K562 (cell line): ENCODE data around the gene IL34. TPM values are rescaled to one million over a fixed set of nuclear protein-coding genes. Genes with fewer than 3 reads are reported as not detected.
A peak's percentile ranks its signal among the peaks of the same experiment; 100 is the strongest.

Experiments used
- ATAC-seq: fragments of 200-7000 bp; cut with Tn5 transposase; 3 replicates; pipeline ENCODE4 v1.9.1; 2020; ENCODE audit warnings: moderate library complexity
- BruUV-seq: library from RNA; stranded (reverse); fragments of 400-500 nt; replicated peaks from 2 replicates; lab custom pipeline; 2021; lab: Mats Ljungman, UMichigan
- CTCF ChIA-PET: fragments of 300-600 bp; formaldehyde crosslinking; extraction: SDS; loops from one replicate; lab custom pipeline; 2021; ENCODE audit warnings: low intra/inter-chr PET ratio; lab: Yijun Ruan, JAX
- POLR2A ChIA-PET: fragments of 300-600, 350-650 bp; sonication (Branson Sonifier 250); formaldehyde crosslinking; extraction: SDS; loops from one replicate; lab custom pipeline; 2021; ENCODE audit warnings: antibody characterized with exemption, inconsistent platforms; lab: Yijun Ruan, JAX
- DNase-seq, 4 experiments: peaks; one replicate each; pipeline versions ENCODE4 v3.0.0 to v3.0.0-alpha.2; 2011 to 2018; ENCODE audit warnings: low spot score in 3 of 4, mixed read lengths in 3 of 4; ENCODE audit errors: extremely low read depth in 1 of 4
- FAIRE-seq: peaks from 2 replicates; lab custom pipeline; 2011; peaks lifted over from hg19 to GRCh38; lab: Jason Lieb, UNC
- H2AFZ ChIP-seq: 2 replicates; pipeline ENCODE4 v1.6.0; 2011; ENCODE audit warnings: low read depth, low read length, control low read depth, inconsistent platforms
- H3K27ac ChIP-seq: fragments of 200-600 bp; 3 replicates; pipeline ENCODE4 v1.8.0; 2011; ENCODE audit warnings: low read depth, mild to moderate bottlenecking, control low read depth, inconsistent platforms, low read length, moderate library complexity, mixed read lengths; ENCODE audit errors: extremely low read depth
- H3K27me3 ChIP-seq, 2 experiments: fragments of 300-600 bp in 1 of 2; 2 replicates in 1 of 2; 3 replicates in 1 of 2; pipeline versions ENCODE4 v1.6.0 to v1.8.0; 2011; ENCODE audit warnings: inconsistent platforms in 2 of 2, low read length in 2 of 2, mild to moderate bottlenecking in 1 of 2, mixed read lengths in 1 of 2, moderate library complexity in 1 of 2; ENCODE audit not compliant: control insufficient read depth in 2 of 2, insufficient read depth in 2 of 2
- H3K36me3 ChIP-seq: fragments of 300-600 bp; 3 replicates; pipeline ENCODE4 v1.8.0; 2011; ENCODE audit warnings: mild to moderate bottlenecking, low read length, inconsistent platforms; ENCODE audit not compliant: control insufficient read depth, insufficient read depth
- H3K4me1 ChIP-seq, 2 experiments: fragments of 200-600 bp in 1 of 2; replicated peaks in 1 of 2; 2 replicates in 1 of 2; 3 replicates in 1 of 2; pipeline versions ENCODE4 v1.5.1 to v1.8.0; 2011; ENCODE audit warnings: inconsistent platforms in 2 of 2, low read length in 2 of 2, mild to moderate bottlenecking in 1 of 2, mixed read lengths in 1 of 2, moderate library complexity in 1 of 2; ENCODE audit not compliant: control insufficient read depth in 2 of 2, insufficient read depth in 2 of 2
- H3K4me2 ChIP-seq: 2 replicates; pipeline ENCODE4 v1.6.1; 2011; ENCODE audit warnings: low read length, control low read depth, inconsistent platforms, mixed read lengths; ENCODE audit not compliant: insufficient read depth
- H3K4me3 ChIP-seq: fragments of 200-600 bp; sonication (generic), shearing (Covaris generic); 2 replicates; pipeline ENCODE4 v1.5.1; 2016; ENCODE audit warnings: control low read depth, inconsistent platforms
- H3K79me2 ChIP-seq: fragments of 200-600 bp; 3 replicates; pipeline ENCODE4 v1.8.0; 2011; ENCODE audit warnings: low read length, inconsistent platforms; ENCODE audit not compliant: control insufficient read depth, insufficient read depth
- H3K9ac ChIP-seq, 2 experiments: 2 replicates each; pipeline versions ENCODE4 v1.6.0 to v1.6.1; 2011; ENCODE audit warnings: low read depth in 2 of 2, low read length in 2 of 2, control low read depth in 1 of 2, inconsistent platforms in 1 of 2, mild to moderate bottlenecking in 1 of 2, mixed read lengths in 1 of 2; ENCODE audit not compliant: insufficient read depth in 1 of 2
- H3K9me1 ChIP-seq: one replicate; pipeline ENCODE4 v1.6.0; 2011; ENCODE audit warnings: inconsistent platforms, mild to moderate bottlenecking, low read length, moderate library complexity; ENCODE audit not compliant: control insufficient read depth, insufficient read depth
- H3K9me3 ChIP-seq: replicated peaks from 2 replicates; pipeline ENCODE4 v1.5.1; 2011; ENCODE audit warnings: low read depth, low read length, inconsistent platforms; ENCODE audit not compliant: control insufficient read depth, insufficient read depth
- H4K20me1 ChIP-seq: replicated peaks from 2 replicates; pipeline ENCODE4 v1.6.1; 2011; ENCODE audit warnings: low read length, inconsistent platforms, mixed read lengths; ENCODE audit not compliant: control insufficient read depth, insufficient read depth
- POLR2G ChIP-seq: fragments of 200-400 bp; formaldehyde crosslinking; IDR thresholded peaks from 2 replicates; pipeline ENCODE4 v1.6.1; 2017; ENCODE audit warnings: low read depth, mild to moderate bottlenecking, antibody characterized with exemption, low read length, moderate library complexity
- RBFOX2 ChIP-seq: fragments of 200-400 bp; formaldehyde crosslinking; IDR thresholded peaks from 2 replicates; pipeline ENCODE4 v1.6.1; 2017; ENCODE audit warnings: low read depth, mild to moderate bottlenecking, low read length, moderate library complexity
- ZNF778 ChIP-seq: fragments of 450-650 bp; formaldehyde crosslinking; IDR thresholded peaks from 2 replicates; pipeline ENCODE4 v1.4.0; 2020; ENCODE audit warnings: mild to moderate bottlenecking, moderate library complexity
- WGBS: fragments of 100-300 bp; shearing (Covaris generic); methylation state at CpG from one replicate; pipeline ENCODE4 v1.1.6; 2016; ENCODE audit warnings: low coverage, mixed read lengths; ENCODE audit not compliant: insufficient coverage; ENCODE audit errors: missing lambda C conversion rate; 5-methylcytosine and 5-hydroxymethylcytosine counted together
- in situ Hi-C: fragments of 300-500 bp; cut with MboI; formaldehyde crosslinking; loops from 4 replicates; pipeline ENCODE4 v1.15.0; 2018; ENCODE audit warnings: inconsistent platforms, mixed read lengths
- intact Hi-C: fragments of 100-400 bp; cut with micrococcal nuclease; formaldehyde crosslinking; loops from 2 replicates; pipeline ENCODE4 v1.14.2; 2022
- polyA plus RNA-seq, 8 experiments: library from polyadenylated mRNA; depleted of rRNA in 4 of 8; stranded (reverse) in 5 of 8; unstranded in 3 of 8; fragments of >200 nt; fragmentation: Nextera tagmentation in 2 of 8; fragmentation: Illumina TruSeq in 1 of 8; extraction: Ambion mirVana in 2 of 8; extraction: Trizol in 1 of 8; gene quantifications; 2 replicates each; pipeline versions ENCODE4 v1.2.1 to v1.2.3, GENCODE V29; 2011 to 2014; ENCODE audit warnings: inconsistent platforms in 1 of 8, missing spikeins in 1 of 8
- total RNA-seq, 7 experiments: library from RNA; depleted of rRNA in 6 of 7; stranded (reverse); fragments of >200 nt in 6 of 7; fragmentation: Illumina TruSeq in 2 of 7; extraction: Trizol in 2 of 7; gene quantifications; 2 replicates each; pipeline versions ENCODE4 v1.2.1 to v1.2.3, GENCODE V29; 2011 to 2021; ENCODE audit warnings: low replicate concordance in 1 of 7

IL34 gene
- total and polyA plus RNA-seq, 9 of the 15 experiments (the other 6 are each of a cell fraction or from before 2014, with no cell fraction given): 0.07 to 0.18 (median 0.10) TPM; not detected in 6

DNA sequence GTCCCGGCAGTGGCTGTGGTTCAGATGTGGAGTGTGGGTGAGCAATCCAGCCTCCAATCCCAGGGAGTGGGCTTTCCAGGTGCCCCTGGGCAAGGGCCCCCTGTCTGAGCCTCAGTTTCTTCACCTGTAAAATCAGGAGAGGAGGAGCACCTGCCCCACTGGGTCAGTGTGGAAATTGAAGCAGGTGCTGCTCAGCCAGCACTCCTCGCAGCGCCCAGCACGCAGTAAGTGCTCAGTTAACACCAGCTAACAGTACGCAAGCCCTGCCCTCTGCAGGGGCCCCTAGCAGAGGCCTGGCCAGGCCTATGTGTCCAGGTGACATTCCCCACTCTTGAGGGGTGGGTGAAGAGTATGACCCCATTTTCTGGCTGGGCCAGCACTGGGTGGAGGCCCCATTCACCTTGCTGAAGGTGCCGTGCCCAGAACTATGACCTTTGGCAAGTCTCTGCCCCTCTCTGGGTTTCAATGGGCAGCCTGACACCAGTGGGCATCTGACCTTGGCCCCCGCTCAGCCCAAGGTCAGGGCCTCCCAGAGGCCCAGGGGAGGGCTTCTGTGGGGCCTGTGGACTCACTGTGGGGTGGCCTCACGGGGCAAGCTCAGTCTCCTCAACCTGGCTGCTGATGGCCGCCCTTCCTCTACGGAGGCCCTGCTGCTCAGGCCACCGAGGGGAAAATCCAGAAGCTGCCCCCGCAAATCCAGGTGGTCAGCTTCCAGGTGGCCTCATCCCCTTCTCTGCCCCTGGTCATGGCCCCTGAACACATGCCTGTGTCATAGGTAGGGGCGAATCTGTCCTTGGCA, 37.0 kb downstream of the IL34 start:
- H3K4me3 ChIP-seq: no peak overlapping the region
- 96% methylated on average over 12 of the region's 13 CpGs for WGBS
- CTCF ChIA-PET: no interaction called here
- H3K36me3 ChIP-seq: peaks cover 53% of the 10 kb centered on the region; the same call in 1 of the 3 replicates
- H3K27ac ChIP-seq: no peak overlapping the region; the same call in 2 of the 3 replicates
- H3K4me2 ChIP-seq: no peak overlapping the region
- DNase-seq (no peak), FAIRE-seq (no peak), ATAC-seq (no peak)
- POLR2A ChIA-PET: interaction anchor here (0.6 kb wide), 1 partner anchor 100 kb away, joined by 3 read pairs; no protein-coding TSS in a partner anchor
- TF ChIP-seq RBFOX2: peak; percentile 43; the same call in 1 of the 2 replicates
- TF ChIP-seq POLR2G: peak; percentile 31; the same call in 1 of the 2 replicates
- TF ChIP-seq ZNF778 (CRISPR knock-in tag): no peak
- H3K9me1 ChIP-seq: no peaks in the 10 kb centered on the region
- peaks cover 12% of the 10 kb centered on the region; the same call in 1 of the 2 replicates for H4K20me1 ChIP-seq
- H3K9ac ChIP-seq: peak overlapping the region in 1 of 2 experiments; percentile 85; a peak in 2 of 4 replicates
- H3K9me3 ChIP-seq: no peaks in the 10 kb centered on the region
- H2AFZ ChIP-seq: no peak overlapping the region
- intact Hi-C loops: no loop called here
- H3K27me3 ChIP-seq: no peaks in the 10 kb centered on the region
- in situ Hi-C loops: no loop called here
- peaks cover 49% of the 10 kb centered on the region for H3K79me2 ChIP-seq
- peaks cover 15 to 85% of the 10 kb centered on the region in 2 experiments for H3K4me1 ChIP-seq
- TSS peak; percentile 56 for BruUV-seq
